Measurements from ENCODE around the gene GARRE1. TPM values are rescaled to one million over a fixed set of nuclear protein-coding genes. Genes with fewer than 3 reads are reported as not detected.

The GARRE1 gene
- total RNA-seq, 4 donors from 2014 or later, result 22.4 to 54.6 (median 43.0) TPM

DNA sequence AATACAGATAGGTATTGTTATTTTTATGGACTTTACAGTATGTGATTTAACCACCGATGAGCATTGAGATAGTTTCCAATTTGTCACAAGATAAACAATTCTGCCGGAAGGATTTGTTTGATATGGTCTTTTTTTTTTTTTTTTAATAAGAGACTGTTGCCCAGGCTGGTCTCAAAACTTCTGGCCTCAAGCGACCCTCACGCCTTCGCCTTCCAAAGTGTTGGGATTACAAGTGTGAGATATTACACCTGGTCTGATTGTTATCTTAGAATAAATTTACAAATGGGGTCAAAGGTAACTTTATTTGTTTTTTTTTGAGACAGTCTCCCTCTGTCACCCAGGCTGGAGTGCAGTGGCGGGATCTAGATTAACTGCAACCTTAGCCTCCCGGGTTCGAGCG, 1.2 kb downstream of the GARRE1 start:
- intact Hi-C loops (cut with DNase I; ENCODE audit: low total_unique reads), result no loop called here
- Histone ChIP-seq H3K27me3 (no peaks in the 10 kb centered on the region), H3K4me1 (no peaks in the 10 kb centered on the region), H3K9me3 (no peaks in the 10 kb centered on the region), H3K4me3 (peak overlapping the region in 1 of 2 donors; percentile 92), H3K36me3 (no peaks in the 10 kb centered on the region), H3K27ac (peak overlapping the region; percentile 86 to 95)
- TF ChIP-seq, protein P1, sequence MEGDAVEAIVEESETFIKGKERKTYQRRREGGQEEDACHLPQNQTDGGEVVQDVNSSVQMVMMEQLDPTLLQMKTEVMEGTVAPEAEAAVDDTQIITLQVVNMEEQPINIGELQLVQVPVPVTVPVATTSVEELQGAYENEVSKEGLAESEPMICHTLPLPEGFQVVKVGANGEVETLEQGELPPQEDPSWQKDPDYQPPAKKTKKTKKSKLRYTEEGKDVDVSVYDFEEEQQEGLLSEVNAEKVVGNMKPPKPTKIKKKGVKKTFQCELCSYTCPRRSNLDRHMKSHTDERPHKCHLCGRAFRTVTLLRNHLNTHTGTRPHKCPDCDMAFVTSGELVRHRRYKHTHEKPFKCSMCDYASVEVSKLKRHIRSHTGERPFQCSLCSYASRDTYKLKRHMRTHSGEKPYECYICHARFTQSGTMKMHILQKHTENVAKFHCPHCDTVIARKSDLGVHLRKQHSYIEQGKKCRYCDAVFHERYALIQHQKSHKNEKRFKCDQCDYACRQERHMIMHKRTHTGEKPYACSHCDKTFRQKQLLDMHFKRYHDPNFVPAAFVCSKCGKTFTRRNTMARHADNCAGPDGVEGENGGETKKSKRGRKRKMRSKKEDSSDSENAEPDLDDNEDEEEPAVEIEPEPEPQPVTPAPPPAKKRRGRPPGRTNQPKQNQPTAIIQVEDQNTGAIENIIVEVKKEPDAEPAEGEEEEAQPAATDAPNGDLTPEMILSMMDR (IDR thresholded peaks at IDR 0.05), result no peak
- TF ChIP-seq POLR2A (IDR thresholded peaks at IDR 0.05), result no peak
- DNase-seq, result no peak

DNA sequence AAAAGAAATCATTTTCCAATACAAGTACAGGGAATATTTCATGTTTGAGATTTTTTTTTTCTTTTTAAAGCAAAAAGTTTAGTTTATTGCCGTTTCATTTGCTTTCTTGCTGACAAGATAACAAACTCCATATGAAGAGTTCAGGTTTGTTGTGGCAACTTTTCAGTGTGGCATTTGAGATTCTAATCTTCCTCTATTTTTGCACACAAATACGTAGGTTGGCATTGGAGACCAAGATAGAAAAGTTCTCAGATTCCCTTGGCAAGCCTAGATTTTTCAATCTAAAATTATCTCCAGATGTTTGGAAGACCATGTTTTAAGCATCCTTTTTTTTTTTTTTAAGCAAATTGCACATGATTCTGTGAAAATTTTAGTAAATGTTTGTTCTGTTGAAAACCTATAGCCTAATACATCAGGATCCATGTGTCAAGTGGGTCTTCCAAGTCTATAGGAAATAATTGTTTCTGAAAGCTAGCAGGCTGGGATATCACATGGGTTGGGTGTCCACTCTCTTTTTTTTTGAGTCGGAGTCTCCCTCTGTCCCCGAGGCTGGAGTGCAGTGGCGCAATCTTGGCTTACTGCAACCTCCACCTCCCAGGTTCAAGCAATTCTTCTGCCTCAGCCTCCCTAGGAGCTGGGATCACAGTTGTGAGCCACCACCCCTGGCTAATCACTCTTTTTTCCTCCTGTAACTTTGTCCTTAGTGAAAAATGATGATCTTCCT, 2.6 kb downstream of the GARRE1 start:
- intact Hi-C loops (cut with DNase I; ENCODE audit: low total_unique reads), result no loop called here
- DNase-seq, result no peak
- no peak for TF ChIP-seq POLR2A (IDR thresholded peaks at IDR 0.05)
- TF ChIP-seq, protein P1 (IDR thresholded peaks at IDR 0.05), result no peak
- Histone ChIP-seq H3K4me1 (peaks cover 0 to 13% of the 10 kb centered on the region in 2 donors), H3K27me3 (no peaks in the 10 kb centered on the region), H3K4me3 (no peak overlapping the region), H3K36me3 (no peaks in the 10 kb centered on the region), H3K27ac (no peak overlapping the region), H3K9me3 (no peaks in the 10 kb centered on the region)

DNA sequence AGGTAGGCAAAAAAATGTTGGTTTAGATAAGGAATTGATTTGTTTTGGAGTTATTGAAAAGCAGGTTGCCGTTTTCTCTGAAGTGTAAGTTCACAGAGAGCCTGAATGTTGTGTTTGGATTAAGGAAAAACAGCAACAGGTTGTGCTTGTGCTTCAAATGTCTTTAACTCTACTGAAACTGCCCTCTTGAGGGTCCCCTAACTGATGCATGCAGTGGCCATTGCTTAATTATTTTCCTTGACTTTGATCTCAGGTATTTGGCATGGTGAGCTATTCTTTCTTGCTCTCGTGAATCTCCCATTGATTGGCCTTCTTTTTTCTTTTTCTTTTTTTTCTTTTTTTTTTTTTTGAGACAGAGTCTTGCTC, 3.2 kb downstream of the GARRE1 start:
- peaks cover 0 to 13% of the 10 kb centered on the region in 2 donors for H3K4me1 ChIP-seq
- H3K36me3 ChIP-seq, result no peaks in the 10 kb centered on the region
- no peaks in the 10 kb centered on the region for H3K9me3 ChIP-seq
- no peak overlapping the region for H3K4me3 ChIP-seq
- no peak for DNase-seq
- H3K27ac ChIP-seq, result no peak overlapping the region
- intact Hi-C loops (cut with DNase I; ENCODE audit: low total_unique reads), result no loop called here
- TF ChIP-seq POLR2A (IDR thresholded peaks at IDR 0.05), result no peak
- TF ChIP-seq, protein P1 (IDR thresholded peaks at IDR 0.05), result no peak
- no peaks in the 10 kb centered on the region for H3K27me3 ChIP-seq

DNA sequence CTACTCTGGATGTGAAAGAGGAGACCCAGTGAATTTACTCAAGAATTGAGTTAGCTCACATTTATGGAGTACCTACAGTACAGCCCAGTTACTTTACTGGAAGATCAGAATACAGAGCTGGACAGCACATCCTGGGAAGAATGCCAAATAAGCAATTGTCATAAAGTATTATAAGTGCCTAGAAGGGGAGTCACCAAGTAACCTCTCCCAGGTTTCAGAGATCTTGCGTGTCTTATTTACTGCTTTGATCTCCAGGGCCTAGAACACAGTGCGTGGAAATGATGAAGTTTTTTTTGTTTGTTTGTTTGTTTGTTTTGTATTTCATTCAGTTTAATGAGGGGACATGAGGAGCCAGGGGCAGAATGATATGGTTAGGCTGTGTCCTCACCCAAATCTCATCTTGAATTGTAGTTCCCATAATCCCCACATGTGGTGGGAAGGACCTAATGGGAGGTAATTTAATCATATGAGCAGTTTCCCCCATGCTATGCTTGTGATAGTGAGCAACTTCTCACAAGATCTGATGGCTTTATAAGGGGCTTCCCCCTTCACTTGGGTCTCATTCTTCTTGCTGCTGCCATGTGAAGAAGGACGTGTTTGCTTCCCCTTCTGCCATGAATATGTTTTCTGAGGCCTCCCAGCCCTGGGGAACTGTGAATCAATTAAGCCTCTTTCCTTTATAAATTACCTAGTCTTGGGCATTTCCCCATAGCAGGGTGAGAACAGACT, 5.2 kb downstream of the GARRE1 start:
- DNase-seq, result no peak
- Histone ChIP-seq H3K9me3 (no peaks in the 10 kb centered on the region), H3K4me1 (peaks cover 0 to 13% of the 10 kb centered on the region in 2 donors), H3K27me3 (no peaks in the 10 kb centered on the region), H3K4me3 (no peak overlapping the region), H3K27ac (no peak overlapping the region), H3K36me3 (no peaks in the 10 kb centered on the region)
- TF ChIP-seq, protein P1 (IDR thresholded peaks at IDR 0.05), result no peak
- TF ChIP-seq POLR2A (IDR thresholded peaks at IDR 0.05), result no peak
- intact Hi-C loops (cut with DNase I; ENCODE audit: low total_unique reads), result no loop called here

DNA sequence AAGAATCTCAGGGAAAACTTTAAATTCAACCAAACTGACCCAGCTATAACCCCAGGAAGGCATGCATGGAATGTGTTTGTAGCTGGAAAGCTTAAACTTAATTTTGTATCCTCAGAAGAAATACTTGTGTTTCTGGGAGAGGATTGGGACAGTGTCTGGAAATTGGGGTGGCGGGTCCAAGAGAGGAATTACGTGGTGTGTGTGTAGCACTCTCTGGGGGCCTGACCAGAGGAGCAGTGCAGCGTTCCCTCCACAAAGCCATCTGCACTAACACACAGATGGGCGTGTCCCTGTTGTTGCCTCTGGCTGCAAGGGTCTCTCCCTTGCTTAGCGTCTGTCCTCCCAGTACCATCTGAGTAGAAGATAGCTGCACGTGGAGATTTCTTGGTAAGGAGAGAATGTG, 6.4 kb downstream of the GARRE1 start:
- no peaks in the 10 kb centered on the region for H3K27me3 ChIP-seq
- H3K27ac ChIP-seq, result peak overlapping the region in 1 of 2 donors; percentile 32
- H3K4me3 ChIP-seq, result no peak overlapping the region
- no peak for DNase-seq
- intact Hi-C loops (cut with DNase I; ENCODE audit: low total_unique reads), result no loop called here
- no peaks in the 10 kb centered on the region for H3K9me3 ChIP-seq
- H3K36me3 ChIP-seq, result no peaks in the 10 kb centered on the region
- peaks cover 0 to 13% of the 10 kb centered on the region in 2 donors for H3K4me1 ChIP-seq
- no peak for TF ChIP-seq POLR2A (IDR thresholded peaks at IDR 0.05)
- TF ChIP-seq, protein P1 (IDR thresholded peaks at IDR 0.05), result no peak
